OCI-LY3 (cell line): ENCODE measurements around the gene PALS1.

Source experiments
- EZH2phosphoT487 ChIP-seq: fragments of 200-600 bp; shearing (Covaris generic); IDR thresholded peaks from 2 replicates; pipeline ENCODE4 v1.6.1; 2018; ENCODE audit warnings: antibody characterized with exemption, mixed run types, low read depth
- TF ChIP-seq, protein P1 (sequence below): fragments of 200-600, 300-600 bp; sonication (generic); IDR thresholded peaks from 2 replicates; pipeline ENCODE4 v1.5.1; 2014; ENCODE audit warnings: antibody characterized with exemption, low read length, low read depth

DNA sequence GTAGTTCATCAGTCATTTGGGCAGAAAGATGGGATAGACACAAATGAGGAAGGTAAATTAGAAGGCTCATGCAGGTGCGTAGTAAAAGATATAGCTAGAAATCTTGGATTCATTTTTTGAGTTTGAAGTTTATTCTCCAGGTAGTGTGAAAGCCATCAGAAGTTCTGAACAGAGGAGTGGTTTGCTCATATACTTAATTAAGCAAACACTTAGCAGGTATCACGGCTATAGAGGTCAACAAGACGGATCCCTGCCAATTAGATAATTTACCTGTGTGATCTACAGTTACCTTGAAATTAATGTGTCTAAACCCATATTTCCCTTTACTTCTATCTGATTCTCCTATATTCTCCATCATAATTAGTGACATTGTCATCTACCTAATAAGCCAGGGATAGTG, 29.7 kb downstream of the PALS1 start:
- TF ChIP-seq, protein P1, sequence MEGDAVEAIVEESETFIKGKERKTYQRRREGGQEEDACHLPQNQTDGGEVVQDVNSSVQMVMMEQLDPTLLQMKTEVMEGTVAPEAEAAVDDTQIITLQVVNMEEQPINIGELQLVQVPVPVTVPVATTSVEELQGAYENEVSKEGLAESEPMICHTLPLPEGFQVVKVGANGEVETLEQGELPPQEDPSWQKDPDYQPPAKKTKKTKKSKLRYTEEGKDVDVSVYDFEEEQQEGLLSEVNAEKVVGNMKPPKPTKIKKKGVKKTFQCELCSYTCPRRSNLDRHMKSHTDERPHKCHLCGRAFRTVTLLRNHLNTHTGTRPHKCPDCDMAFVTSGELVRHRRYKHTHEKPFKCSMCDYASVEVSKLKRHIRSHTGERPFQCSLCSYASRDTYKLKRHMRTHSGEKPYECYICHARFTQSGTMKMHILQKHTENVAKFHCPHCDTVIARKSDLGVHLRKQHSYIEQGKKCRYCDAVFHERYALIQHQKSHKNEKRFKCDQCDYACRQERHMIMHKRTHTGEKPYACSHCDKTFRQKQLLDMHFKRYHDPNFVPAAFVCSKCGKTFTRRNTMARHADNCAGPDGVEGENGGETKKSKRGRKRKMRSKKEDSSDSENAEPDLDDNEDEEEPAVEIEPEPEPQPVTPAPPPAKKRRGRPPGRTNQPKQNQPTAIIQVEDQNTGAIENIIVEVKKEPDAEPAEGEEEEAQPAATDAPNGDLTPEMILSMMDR, result no peak
- no peak for TF ChIP-seq EZH2phosphoT487
